Raji (cell line): ENCODE measurements around the gene OR5AS1.

ENCODE experiments used
- POLR2A ChIP-seq: IDR thresholded peaks from 2 replicates; pipeline ENCODE4 v1.6.1; 2011; ENCODE audit warnings: low read depth, low read length, control low read depth; ENCODE audit not compliant: insufficient read depth

Gene OR5AS1

DNA sequence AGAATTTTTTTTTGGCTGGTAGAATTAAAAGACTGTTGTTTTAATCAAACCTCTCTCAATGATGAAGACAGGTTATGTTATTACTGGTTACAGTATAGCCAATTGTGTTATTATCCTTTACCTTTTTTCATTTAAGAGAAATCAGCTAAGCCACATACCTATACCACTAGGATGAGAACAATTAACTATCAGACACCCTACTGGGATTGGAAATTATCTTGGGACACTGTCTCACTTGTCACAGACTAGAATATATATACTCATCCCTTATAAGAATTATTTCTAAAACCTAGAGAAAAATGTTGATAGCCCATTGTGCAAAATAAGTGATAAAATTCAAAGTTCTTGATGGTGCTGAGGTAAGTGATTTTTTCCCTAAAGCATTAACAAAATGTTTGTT is at the start of gene OR5AS1:
Gene OR5AS1 (plus strand): TSS at position 301 of the 400 bp plus-strand sequence. CDS start 2,765 bp downstream, outside the sequence.
- TF ChIP-seq POLR2A: no peak

DNA sequence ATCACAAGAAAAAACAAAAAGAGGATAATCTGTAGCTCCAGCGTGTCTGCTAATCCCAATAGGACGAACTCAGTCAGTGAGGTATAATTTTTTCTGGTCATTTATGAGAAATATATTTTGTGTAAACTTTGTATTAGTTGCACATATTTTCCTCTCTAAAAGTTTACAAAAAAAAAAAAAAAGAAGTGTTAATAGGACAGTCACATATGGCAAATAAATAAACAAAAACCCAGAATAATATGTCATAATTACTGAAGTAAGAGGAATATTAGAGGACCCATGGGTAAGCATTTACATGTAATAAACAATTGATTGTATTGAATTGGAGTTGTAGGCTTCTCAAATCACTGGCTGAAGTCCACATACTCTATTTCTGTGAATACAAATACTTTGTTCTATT is 32.9 kb upstream of the OR5AS1 start, which contains the start of gene OR5F1:
Gene OR5F1 (minus strand): TSS at position 101 of the 400 bp plus-strand sequence. CDS start 0 bp downstream, at position 101.
- no peak for TF ChIP-seq POLR2A

DNA sequence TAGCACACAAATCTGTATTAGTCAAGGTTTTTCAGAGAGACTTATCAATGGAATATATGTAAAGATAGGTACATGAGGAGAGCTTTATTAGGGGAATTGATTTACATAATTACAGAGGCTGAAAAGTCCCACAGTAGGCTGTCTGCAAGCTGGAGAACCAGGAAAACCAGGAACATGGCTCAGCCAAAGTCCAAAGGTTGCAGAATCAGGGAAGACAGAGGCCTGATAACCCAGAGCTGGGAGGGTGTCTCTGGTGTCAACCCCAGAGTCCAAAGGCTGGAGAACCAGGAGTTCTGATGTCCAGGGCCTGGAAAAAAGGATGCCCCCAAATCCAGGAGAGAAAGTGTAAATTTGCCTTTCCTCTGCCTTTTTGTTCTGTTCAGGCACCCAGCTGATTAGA is 16.7 kb upstream of the OR5AS1 start:
- TF ChIP-seq POLR2A: no peak

DNA sequence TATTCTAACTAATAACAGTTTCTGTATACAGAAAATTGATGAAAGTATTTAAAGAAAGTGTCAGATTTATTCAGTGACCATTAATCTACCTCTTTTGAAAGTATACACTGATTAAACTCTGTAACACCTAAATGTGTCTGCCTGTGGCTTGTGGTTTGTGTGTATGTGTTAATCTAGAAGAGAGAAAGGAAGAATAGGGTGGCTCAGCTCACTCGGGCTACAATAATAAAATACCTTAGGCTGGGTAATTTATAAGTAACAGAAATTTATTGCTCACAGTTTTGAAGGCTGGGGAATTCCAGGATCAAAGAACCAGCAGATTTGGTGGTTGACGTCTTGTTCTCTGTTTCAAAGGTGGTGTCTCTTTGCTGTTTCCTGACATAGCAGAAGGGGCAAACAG is 13.6 kb upstream of the OR5AS1 start:
- no peak for TF ChIP-seq POLR2A

DNA sequence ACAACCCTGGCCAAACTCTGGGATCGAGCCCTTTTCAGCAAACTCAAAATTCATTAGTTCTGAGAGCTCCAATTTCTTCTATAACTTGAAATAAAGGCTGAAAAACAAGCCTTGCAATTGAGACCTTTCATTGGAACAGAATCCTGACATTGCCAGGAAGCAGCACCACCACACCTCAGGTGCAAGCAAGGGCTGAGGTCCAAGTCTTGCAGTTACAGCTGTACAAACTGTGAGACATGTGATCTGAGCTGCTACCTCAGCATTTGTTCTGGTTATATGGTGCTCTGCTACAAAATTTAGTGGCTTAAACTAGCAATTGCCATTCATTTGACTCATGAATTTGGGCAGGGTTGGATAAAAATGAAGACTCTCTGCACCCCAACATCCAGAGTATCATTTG is 18.1 kb downstream of the OR5AS1 start:
- no peak for TF ChIP-seq POLR2A

DNA sequence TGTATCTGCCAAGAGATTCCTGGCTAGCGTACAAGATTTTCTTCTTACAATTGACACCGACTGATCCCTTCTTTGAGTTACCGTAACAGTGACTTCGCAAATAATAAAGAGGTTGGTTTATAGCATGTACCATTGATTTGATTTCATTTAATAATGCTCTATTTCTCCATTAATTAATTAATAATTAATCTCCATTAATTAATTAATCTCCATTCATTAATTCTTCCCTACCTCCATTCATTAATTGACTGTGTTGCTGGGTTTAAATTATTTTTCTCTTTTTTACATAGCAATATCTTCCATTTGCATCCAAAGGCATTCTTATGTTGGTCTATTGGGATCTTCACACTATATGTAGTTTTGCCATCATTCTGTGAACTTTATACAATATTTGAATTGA is 21.0 kb downstream of the OR5AS1 start:
- TF ChIP-seq POLR2A: no peak

DNA sequence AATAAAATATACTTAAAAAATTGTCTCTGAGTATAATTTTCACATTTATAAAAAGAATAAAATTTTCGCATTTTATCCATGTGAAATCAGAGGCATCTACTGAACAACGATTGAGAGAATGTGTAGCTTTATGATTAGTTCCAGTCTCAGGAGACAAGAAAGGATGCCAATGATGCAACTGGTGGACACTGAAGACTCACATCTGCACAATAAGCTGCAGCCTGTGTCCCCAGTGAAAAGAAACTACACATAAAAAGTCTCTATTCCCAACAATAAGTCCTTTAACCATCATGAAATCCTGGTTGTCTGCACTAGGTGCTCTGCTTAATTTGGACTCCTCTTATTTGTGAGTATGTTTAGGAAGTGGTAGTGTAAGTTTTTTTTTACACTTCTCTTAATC is 22.0 kb downstream of the OR5AS1 start:
- no peak for TF ChIP-seq POLR2A

DNA sequence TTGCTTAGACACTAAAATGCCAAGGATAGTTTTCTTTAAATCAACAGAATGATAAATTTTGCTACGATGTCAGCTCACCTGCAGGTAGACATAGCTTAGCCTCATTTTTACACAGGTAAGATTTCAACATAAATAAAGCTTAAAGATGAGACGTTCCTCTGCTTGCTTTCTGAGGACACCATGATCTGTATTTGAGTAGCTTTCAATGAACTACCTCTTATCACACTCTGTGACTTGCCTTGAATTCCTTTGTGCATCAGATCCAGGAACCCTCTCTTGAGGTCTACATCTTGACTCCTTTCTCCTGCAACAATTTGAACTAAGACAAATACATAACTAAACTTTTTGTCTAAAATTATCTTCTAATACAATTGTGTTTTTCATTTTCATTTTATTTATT is 39.5 kb downstream of the OR5AS1 start:
- TF ChIP-seq POLR2A: no peak
